Activated CD4-positive, alpha-beta T cell treated with anti-CD3 and anti-CD28 coated beads for 24 hours (primary cell): Measurements from ENCODE around the gene SLC6A9.
A peak's percentile ranks its signal among the peaks of the same experiment; 100 is the strongest.

Source experiments
- DNase-seq, 2 donors: peaks; one replicate each; pipeline ENCODE4 v3.0.0-alpha.2; 2020; ENCODE audit warnings: low read depth in 2 of 2

SLC6A9 gene

DNA sequence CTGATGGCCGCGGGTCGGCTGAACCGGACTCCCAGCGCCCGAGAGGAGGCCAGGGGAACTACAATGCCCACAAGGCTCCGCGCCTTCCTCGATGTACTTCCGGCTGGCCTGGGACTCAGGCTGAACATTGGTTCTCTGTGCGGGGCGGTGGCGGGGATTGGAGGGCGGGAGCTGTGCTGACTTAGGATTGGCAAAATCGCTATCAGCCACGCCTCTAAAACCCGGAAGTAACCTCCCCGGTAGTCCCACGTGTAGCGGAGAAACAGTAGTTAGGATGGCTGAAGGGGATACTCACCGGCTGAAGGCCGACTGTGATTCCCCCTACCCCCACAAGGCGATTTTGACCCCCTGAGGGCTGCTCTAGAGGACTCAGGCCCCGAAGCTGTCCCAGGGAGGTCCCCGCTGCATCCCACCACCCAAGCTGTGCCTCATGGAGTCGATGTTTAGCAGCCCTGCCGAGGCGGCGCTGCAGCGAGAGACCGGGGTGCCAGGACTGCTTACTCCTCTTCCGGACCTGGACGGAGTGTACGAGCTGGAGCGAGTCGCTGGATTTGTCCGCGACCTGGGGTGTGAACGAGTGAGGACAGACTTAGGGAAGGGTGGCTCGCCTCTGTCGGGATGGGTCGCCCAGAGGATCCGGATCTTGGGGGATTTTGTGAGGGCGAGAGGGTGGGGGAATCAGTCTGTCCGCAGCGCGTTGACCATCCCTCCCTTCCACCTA is 61.4 kb downstream of the SLC6A9 start, which contains the start of gene DPH2:
TSS of gene DPH2 (plus strand) at position 265 of the 721 bp plus-strand sequence. CDS start at position 431, 166 bp downstream.
- peak; percentile 94 to 97 for DNase-seq

DNA sequence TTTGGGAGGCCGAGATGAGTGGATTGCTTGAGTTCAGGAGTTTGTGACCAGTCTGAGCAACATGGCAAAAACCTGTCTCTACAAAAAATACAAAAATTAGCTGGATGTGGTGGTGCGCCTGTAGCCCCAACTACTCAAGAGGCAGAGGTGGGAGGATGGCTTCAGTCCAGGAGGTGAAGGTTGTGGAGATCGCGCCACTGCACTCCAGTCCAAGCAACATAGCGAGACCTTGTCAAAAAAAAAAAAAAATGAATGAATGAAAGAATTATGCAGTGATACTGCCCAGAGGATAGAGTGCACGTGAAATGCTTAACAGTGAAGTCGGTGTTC is 61.9 kb downstream of the SLC6A9 start:
- no peak for DNase-seq

DNA sequence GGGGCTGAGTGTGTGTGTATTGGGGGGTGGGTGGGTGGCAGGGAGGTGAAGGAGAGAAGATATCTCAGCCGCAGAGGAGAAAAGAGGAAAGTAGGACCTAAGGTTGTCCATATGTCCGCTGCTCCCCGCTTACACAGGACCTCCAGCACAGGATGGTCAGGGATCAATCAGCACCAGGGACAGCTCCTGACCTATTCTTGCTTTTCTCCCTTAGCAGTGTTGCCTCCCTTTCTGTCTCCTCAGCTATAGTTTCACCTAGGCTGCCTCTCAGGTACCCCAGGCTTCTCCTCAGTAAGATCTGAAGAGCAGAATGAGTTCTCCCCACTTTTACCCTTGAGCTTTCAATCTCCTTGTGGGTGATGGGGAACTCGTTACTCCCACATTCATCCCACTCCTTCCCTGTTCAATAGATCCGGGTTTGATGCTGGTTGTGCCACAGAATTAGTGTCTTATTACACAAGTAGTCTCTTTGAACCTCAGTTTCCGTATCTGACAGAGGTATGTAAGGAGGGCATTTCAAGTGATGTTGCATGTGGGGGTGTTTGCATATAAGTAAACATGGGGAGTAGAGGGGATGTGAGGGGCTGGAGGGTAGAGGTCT is 62.8 kb downstream of the SLC6A9 start:
- DNase-seq, result no peak

DNA sequence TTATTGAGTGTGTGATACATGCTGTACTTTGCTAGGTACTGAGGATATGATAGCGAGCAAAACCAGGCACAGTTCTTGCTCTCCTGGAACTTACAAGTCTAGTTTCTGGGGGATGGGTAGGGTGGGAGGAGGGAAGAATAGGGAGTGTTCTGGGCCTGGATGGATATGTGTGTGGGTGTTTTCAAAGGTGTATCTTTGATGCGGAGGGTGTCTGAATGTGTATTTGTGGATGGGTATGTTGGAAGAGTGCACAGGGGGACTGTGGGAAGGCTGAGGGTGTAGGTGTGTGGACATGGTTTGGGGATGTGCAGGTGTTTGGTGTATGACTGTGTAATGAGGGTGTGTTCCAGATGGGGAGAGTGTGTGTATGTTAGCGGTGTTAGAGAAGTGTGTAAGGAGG is 65.9 kb downstream of the SLC6A9 start:
- no peak for DNase-seq

DNA sequence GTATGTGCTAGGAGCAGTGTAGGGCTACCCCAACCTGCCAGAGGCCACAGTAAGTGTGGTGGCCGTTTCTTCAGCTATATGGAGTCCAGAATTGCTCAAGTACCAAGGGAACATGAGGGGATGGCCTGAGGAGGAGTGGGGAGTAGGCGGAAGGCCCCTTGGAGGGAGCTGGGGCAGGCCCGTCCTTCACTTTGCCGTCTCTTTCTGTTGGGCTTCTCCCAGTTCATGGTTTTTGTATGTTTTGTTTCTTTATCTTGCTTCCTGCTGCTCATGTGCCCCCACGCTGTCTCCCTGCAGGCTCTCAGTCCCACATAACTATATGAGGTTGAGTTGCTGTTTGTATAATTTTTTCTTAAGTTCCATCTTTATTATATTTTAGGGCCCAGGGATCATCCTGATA is 67.4 kb downstream of the SLC6A9 start:
- DNase-seq, result no peak

DNA sequence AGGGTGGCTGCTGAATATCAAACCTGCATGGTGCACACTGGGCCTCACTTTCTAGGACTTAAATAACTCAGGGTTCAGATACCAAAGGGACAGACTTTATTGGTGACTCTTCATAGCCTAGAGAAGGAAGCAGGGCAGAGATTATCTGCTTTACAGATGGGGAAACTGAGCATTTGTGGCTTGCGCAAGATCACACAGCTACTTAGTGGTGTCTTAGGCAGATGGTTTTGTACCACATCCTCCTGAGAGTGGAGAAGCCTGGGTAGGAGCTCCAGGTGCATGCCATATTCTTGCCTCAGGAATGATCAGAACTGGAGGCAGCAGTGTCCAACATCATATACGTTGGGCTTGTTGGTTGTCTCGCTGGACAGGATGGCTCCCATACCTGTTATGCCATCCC is 68.3 kb downstream of the SLC6A9 start:
- no peak for DNase-seq

DNA sequence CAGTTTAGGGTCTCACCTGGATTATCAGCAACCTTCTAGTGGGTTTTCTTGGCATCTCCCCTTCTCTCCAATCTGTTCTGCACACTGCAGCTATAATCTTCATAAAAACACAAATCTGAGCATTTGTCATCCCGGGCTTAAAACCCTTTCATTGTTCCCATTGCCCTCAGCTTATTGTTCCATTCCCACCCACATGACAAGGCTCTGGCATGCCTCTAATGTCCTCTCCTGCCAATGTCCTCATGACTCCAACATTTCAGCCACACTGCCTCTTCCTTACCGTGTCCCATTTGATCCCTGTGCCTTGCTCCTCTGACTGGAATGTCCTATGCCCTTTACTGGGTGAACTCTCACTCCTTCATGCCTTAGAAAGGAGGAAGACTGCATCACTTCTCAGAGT is 68.9 kb downstream of the SLC6A9 start:
- DNase-seq, result no peak

DNA sequence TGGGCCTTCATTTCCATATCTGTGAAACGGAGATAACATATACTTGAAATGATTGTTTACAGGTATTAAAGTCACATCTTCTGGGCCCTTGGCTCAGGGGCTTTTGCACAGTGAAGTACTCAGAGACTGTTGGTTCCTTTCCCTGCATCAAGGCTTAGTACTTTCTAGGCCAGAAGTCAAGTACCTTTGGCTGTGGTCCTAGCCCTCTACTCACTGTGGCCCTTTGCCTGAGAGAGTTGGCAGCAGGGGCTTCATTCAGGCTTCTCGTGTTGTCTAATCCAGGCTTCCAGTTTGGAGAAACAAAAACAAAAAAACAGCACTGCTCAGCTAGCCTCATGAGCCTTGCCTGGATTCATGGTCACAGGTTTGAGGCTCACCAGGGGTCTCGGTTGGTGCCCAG is 69.6 kb downstream of the SLC6A9 start:
- DNase-seq, result no peak

DNA sequence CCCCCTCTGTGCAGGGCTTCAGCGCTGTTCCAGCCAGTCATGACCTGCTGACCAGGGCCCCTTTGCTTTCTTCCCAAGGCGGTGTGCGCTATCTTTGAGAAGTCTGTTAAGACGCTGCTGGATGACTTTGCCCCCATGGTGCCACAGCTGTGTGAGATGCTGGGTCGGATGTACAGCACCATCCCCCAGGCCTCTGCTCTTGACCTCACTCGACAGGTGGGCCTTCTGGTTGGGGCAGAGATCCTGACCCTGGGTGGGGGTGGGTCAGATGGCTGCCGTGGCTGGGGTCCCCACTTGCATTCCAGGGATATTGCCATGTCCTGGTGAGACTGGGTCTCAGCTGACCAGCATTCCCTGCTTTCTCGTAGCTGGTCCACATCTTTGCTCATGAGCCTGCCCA is 70.5 kb downstream of the SLC6A9 start:
- DNase-seq, result no peak

DNA sequence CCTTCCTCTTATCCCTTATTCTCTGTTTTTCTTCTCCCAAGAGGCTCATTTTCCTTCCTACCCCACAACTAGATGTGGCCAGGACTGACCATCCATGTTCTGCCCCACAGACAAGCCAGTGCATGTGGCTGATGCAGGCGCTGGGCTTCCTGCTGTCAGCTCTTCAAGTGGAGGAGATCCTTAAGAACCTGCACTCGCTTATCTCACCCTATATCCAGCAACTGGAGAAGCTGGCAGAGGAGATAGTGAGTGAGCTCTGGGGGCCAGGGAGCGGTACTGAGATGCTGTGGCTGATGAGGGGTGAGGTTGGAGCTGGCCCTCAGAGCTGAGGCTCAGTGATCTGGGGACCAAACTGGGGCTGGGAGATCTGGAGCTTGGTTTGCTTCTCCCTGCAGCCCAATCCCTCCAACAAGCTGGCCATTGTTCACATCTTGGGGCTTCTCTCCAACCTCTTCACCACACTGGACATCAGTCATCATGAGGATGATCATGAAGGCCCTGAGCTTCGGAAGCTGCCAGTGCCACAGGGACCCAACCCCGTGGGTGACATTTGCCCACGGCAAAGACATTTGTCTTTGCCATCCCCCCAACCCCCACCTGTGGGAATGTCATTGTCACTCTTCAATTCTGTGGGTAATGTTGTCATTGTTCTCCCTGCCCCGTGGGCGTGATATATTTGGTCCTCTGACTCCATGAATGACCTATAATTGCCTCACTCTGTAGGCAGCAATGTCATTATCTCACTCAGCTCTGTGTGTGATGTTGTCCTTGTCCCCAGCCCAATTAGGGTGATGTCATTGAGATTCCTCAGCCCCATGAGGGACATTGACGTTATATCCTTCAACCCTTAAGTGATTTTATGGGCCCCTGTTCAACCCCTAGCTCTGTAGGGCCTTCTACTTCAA is 72.7 kb downstream of the SLC6A9 start:
- DNase-seq, result no peak

DNA sequence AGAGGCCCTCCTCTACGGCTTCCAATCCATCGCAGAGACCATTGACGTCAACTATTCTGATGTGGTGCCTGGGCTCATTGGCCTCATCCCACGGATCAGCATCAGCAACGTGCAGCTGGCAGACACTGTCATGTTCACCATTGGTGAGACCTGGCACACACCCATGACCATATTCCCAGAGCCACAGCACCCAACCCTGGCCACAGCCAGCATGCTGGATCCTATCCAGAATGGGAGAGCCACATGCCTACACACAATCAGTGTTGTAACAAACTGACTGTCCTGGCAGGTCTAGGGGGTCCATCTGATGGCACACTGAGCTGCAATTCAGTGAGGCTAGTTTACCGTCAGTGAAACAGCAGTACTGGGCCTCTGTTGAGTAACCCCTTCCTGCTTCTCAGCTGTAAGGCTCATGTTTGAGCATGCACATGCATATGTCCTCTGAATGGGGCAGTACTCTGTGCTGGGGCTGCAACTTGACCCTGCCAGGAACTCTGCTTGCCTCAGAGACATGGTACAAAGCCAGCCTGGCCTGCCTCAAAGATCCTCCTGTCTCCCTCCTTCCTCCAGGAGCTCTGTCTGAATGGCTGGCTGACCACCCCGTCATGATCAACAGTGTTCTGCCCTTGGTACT is 73.7 kb downstream of the SLC6A9 start:
- DNase-seq, result no peak

DNA sequence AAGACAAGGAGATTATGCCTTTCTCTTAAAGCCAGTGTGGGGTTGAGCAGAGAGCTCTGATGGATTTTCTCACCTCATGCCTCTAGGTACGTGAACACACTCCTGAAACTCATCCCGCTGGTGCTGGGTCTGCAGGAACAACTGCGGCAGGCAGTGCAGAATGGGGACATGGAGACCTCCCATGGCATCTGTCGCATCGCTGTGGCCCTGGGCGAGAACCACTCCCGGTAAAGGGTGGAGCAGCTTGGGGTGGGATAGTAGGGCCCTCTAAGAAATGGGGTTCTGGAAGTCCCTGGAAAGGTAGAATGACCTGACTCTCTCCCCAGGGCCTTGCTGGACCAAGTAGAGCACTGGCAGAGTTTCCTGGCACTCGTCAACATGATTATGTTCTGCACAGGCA is 75.0 kb downstream of the SLC6A9 start:
- no peak for DNase-seq

DNA sequence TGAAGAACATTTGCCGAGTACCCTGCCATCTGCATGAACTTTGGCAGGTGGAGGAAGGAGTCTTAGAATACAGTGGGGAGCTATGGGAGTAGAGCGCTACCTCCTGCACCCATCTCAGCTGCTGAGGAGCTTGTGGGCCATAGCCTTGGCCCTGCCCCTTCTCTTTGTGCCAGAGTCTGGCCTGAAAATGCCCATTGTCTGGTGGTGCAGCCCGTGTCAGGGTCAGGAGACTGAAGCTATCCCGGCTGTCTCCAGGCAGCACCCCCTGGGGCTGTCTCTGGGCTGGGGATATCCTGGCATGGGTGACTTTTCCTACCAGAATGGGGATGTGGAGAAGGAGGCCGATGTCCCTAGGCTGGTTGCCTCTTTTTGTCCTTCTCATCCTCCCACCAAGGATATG is 77.2 kb downstream of the SLC6A9 start:
- no peak for DNase-seq

DNA sequence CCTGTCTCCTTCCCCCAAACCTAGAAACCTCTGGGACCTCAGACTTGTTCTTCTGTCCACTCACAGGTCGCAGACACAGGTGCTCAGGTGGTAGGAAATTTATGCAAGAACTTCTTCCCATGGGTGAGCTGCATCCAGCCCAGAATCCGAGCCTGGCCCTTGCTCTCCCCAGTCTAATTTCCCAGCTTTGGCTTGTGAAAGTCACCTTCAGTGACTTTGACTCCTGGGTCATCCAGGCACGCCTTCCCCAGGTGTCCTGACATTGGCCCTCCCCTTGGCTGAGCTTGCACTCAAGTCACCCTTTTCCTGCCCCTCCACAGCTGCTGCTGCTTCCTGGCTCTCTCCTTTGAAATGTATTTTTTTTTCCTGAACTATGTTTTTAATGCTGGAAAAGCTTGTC is 77.9 kb downstream of the SLC6A9 start:
- DNase-seq, result no peak

DNA sequence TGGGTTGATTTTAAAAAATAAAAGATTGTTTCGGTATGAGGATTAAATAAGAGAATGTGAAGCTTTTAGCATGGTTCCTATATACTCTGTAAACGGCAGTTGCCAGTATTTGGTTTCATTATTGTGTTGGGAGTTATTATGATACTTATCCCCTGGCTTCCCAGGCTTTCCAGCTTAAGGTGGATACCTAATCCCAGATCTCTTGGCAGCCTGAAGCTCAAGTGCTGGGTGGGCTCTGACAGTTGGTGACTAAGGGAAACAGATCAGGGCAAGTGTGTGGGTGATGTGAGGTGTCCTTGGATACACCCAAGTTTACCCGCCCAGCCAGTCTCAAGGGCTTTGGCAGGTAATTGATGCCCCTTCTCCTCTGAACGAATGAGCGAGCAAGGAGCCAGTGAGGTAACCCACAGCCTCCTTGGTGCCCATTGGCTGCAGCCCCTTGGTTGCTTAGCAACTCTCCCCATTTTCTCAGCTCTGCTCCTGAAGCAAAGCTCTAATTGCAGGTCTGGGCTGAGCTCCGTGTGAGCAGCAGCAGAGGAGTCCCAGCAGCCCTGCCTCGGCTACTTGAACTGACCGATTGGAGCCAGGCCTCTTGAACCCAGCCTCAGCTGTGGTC is 78.4 kb downstream of the SLC6A9 start:
- DNase-seq, result no peak

DNA sequence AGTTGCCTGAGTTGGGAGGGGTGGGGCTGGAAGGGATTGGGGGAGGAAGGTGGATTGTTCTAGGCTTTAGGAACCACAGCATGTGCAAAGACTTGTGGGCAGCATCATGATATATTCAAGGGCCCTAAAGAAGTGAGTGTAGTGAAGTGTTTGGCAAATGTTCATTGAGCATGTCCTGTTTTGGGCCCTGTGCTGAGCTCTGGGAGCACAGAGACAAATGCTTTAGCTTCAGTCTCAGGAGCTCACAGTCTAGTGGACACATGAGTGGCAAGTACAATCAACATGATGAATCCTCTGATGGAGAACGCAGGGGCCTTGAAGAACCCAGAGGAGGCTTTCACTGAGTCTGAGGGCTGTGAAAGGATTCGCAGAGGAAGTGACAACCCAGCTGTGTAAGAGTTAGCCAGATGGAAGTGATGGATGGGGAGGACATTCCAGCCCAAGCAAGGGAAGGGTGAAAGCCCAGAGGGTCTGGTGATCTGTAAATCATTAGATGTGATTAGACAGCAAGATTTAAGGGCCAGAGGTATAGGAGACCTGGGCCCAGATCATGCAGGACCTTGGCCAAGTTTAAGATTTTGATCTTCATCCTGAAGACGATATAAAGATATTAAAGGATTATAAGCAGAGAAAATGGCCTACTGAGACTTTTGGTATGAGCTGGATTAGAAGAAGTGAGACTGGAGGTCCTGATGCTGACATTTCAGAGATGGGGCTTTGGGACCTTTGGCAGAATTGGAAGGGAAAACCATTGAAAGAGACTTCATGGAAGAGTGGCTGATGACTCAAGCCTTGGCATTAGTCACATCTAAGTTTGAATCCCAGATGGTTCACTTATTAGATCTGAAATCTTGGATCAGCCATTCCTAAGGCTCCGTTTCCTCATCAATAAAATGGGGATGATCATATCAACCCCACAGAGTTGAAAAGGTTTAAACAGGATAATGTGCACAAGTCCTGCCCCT is 80.0 kb downstream of the SLC6A9 start:
- no peak for DNase-seq

DNA sequence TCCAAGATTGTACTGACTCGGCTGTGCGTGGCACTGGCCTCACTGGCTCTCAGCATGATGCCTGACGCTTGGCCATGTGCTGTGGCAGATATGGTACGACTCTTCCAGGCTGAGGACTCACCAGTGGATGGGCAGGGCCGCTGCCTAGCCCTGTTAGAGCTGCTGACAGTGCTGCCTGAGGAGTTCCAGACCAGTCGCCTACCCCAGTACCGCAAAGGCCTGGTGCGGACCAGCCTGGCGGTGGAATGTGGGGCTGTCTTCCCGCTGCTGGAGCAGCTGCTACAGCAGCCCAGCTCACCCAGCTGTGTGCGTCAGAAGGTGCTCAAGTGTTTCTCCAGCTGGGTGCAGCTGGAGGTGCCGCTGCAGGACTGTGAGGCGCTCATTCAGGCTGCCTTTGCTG is 81.6 kb downstream of the SLC6A9 start:
- DNase-seq, result no peak

DNA sequence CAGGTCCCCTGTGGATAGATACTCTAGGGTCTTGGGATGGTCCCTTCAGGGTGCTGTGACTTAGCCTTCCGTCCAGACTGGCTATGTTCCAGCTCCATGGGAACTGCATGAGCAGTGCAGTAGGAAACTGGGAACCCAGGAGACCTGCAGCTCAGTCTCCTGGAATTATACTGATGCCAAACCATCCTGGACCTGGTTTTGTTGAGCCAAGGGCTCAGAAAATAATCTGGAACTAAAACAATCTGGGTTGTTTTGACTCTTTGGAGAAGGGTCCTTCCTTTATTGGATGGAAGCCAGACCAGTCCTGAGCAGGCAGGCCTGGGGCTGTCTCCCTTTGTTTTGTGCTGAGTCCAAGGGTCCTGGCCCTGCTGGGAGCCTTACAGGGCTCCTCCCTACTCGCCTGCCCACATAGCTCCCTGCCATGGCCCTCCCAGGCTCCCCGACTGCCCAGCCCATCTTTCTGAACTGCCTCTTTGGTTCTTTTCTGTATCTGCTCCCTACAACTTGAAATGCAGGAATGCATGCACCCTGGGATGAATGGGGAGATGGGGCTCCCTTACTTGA is 83.3 kb downstream of the SLC6A9 start:
- DNase-seq, result no peak

DNA sequence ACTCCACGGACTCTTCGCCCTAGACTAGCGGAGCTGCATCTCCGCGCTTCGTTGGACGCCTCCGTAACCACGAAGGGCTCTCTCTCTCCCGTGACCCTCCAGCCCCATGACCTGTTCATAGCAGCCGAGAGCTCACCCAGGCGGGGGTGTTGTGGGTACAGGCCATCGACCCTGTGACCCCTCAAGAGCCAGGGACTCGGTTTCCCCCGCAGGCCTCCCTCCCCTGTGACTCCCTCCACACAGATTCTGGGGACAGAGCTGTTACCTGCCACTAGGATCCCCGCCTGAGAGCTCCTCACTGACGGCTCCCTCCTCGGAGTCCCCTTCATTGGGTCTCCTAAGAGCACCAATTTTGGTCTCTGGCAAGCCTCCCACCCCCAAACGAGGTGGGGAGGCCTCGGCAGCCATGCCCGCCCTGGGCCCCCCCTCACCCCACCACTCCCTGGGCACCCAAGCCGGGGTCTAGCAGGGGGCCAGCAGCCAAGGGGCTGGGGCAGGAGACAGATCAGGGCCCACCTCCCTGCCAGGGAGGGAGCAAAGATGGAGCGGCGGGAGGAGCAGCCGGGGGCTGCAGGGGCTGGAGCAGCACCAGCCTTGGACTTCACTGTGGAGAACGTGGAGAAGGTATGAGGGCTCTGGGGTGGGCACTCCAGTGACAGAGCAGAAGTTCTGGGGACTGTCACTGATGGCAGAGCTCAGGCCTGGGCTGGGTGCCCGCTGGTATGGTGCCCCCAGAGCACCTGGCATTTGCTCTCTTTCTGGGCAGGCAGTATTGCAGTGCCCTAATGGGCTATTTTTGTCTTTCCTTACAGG is 84.0 kb downstream of the SLC6A9 start:
- DNase-seq, result no peak
